IMR-90 (cell line): ENCODE measurements around the gene CD151. TPM values are rescaled to one million over a fixed set of nuclear protein-coding genes. Genes with fewer than 3 reads are reported as not detected.

ENCODE experiments used
- ATAC-seq: fragments of 200-7000 bp; cut with Tn5 transposase; 2 replicates; pipeline ENCODE4 v1.9.1; 2020; ENCODE audit warnings: low read depth, mild to moderate bottlenecking, moderate library complexity
- BruUV-seq: library from RNA; stranded (reverse); fragments of 400-500 nt; replicated peaks from 2 replicates; lab custom pipeline; 2021; lab: Mats Ljungman, UMichigan
- CTCF ChIA-PET: fragments of 300-600 bp; formaldehyde crosslinking; extraction: SDS; loops from one replicate; lab custom pipeline; 2021; ENCODE audit warnings: antibody characterized with exemption; lab: Yijun Ruan, JAX
- POLR2A ChIA-PET: fragments of 300-600 bp; sonication (Branson Sonifier 250); formaldehyde crosslinking; loops from one replicate; lab custom pipeline; 2022; ENCODE audit warnings: antibody characterized with exemption; ENCODE audit not compliant: unreplicated experiment; lab: Charles Lee
- DNase-seq: peaks from one replicate; pipeline ENCODE4 v3.0.0; 2013
- H2AFZ ChIP-seq: replicated peaks from 2 replicates; pipeline ENCODE3; 2013; ENCODE audit warnings: low read length, mild to moderate bottlenecking; ENCODE audit not compliant: poor library complexity
- H2AK5ac ChIP-seq: 2 replicates; pipeline ENCODE4 v1.6.1; 2013; ENCODE audit warnings: low read depth, low read length, inconsistent platforms
- H2AK9ac ChIP-seq: replicated peaks from 2 replicates; pipeline ENCODE3; 2013; ENCODE audit warnings: mild to moderate bottlenecking, low read depth, low read length, moderate library complexity; ENCODE audit not compliant: poor library complexity
- H2BK120ac ChIP-seq: 2 replicates; pipeline ENCODE4 v1.6.1; 2013; ENCODE audit warnings: low read depth, low read length, inconsistent platforms
- H2BK15ac ChIP-seq: 3 replicates; pipeline ENCODE4 v1.6.1; 2013; ENCODE audit warnings: low read depth, low read length, inconsistent platforms
- H2BK20ac ChIP-seq: 2 replicates; pipeline ENCODE4 v1.6.1; 2013; ENCODE audit warnings: low read depth, mild to moderate bottlenecking, inconsistent platforms, low read length, moderate library complexity
- H2BK5ac ChIP-seq: 2 replicates; pipeline ENCODE4 v1.6.1; 2013; ENCODE audit warnings: mild to moderate bottlenecking, low read depth, low read length, inconsistent platforms; ENCODE audit not compliant: poor library complexity, severe bottlenecking
- H3K14ac ChIP-seq: replicated peaks from 2 replicates; pipeline ENCODE4 v1.6.1; 2013; ENCODE audit warnings: low read depth, low read length, inconsistent platforms
- H3K18ac ChIP-seq: 2 replicates; pipeline ENCODE4 v1.6.1; 2013; ENCODE audit warnings: low read depth, low read length, control low read depth
- H3K23ac ChIP-seq: 2 replicates; pipeline ENCODE4 v1.6.1; 2013; ENCODE audit warnings: low read depth, low read length, inconsistent platforms
- H3K27ac ChIP-seq: 2 replicates; pipeline ENCODE4 v1.5.1; 2013; ENCODE audit warnings: mild to moderate bottlenecking, control low read depth, low read length; ENCODE audit not compliant: insufficient read depth
- H3K27me3 ChIP-seq: 2 replicates; pipeline ENCODE4 v1.6.1; 2013; ENCODE audit warnings: low read length; ENCODE audit not compliant: control insufficient read depth, insufficient read depth
- H3K36me3 ChIP-seq: 2 replicates; pipeline ENCODE4 v1.6.1; 2013; ENCODE audit warnings: low read length, mixed read lengths; ENCODE audit not compliant: control insufficient read depth, insufficient read depth
- H3K4ac ChIP-seq: 2 replicates; pipeline ENCODE4 v1.6.1; 2013; ENCODE audit warnings: low read depth, low read length, inconsistent platforms
- H3K4me1 ChIP-seq: 2 replicates; pipeline ENCODE4 v1.6.1; 2013; ENCODE audit warnings: low read length, mixed read lengths; ENCODE audit not compliant: control insufficient read depth, insufficient read depth
- H3K4me2 ChIP-seq: 2 replicates; pipeline ENCODE4 v1.6.1; 2013; ENCODE audit warnings: low read depth, mild to moderate bottlenecking, control low read depth, low read length, moderate library complexity
- H3K4me3 ChIP-seq: 2 replicates; pipeline ENCODE4 v1.5.1; 2013; ENCODE audit warnings: low read depth, mild to moderate bottlenecking, control low read depth, low read length, moderate library complexity; ENCODE audit not compliant: insufficient read depth
- H3K56ac ChIP-seq: 2 replicates; pipeline ENCODE4 v1.6.1; 2013; ENCODE audit warnings: low read length, inconsistent platforms; ENCODE audit not compliant: insufficient read depth; ENCODE audit errors: extremely low read depth
- H3K79me1 ChIP-seq, 2 experiments: 2 replicates each; pipeline ENCODE4 v1.6.1; 2013; ENCODE audit warnings: low read length in 2 of 2, inconsistent platforms in 1 of 2, low read depth in 1 of 2
- H3K9ac ChIP-seq: 2 replicates; pipeline ENCODE4 v1.6.1; 2013; ENCODE audit warnings: low read depth, low read length, control low read depth
- H3K9me1 ChIP-seq: 2 replicates; pipeline ENCODE4 v1.6.1; 2013; ENCODE audit warnings: low read length, inconsistent platforms; ENCODE audit not compliant: insufficient read depth
- H3K9me3 ChIP-seq: 2 replicates; pipeline ENCODE4 v1.6.1; 2013; ENCODE audit warnings: low read length; ENCODE audit not compliant: control insufficient read depth, insufficient read depth
- H4K20me1 ChIP-seq: 2 replicates; pipeline ENCODE4 v1.6.1; 2013; ENCODE audit warnings: low read length, inconsistent platforms; ENCODE audit not compliant: insufficient read depth
- H4K5ac ChIP-seq: 2 replicates; pipeline ENCODE4 v1.6.1; 2013; ENCODE audit warnings: mild to moderate bottlenecking, low read depth, low read length, control low read depth
- H4K8ac ChIP-seq, 2 experiments: 2 replicates each; pipeline ENCODE4 v1.6.1; 2013; ENCODE audit warnings: low read depth in 2 of 2, low read length in 2 of 2, control low read depth in 1 of 2, inconsistent platforms in 1 of 2
- H4K91ac ChIP-seq: 2 replicates; pipeline ENCODE4 v1.6.1; 2013; ENCODE audit warnings: low read depth, low read length, inconsistent platforms; ENCODE audit not compliant: insufficient read depth
- FOS ChIP-seq: fragments of 150-350 bp; IDR thresholded peaks from 2 replicates; pipeline ENCODE4 v1.6.1; 2016; ENCODE audit warnings: low read depth, low read length
- MAFK ChIP-seq: IDR thresholded peaks from 2 replicates; pipeline ENCODE4 v1.6.1; 2012; ENCODE audit warnings: low read depth, low read length, improper control_type of control experiment
- NFE2L2 ChIP-seq: fragments of 150-350 bp; IDR thresholded peaks from 2 replicates; pipeline ENCODE4 v1.6.1; 2016; ENCODE audit warnings: low read depth, mild to moderate bottlenecking, low read length
- POLR2A ChIP-seq: IDR thresholded peaks from 2 replicates; pipeline ENCODE4 v1.6.1; 2012; ENCODE audit warnings: mild to moderate bottlenecking, low read depth, low read length
- RCOR1 ChIP-seq: IDR thresholded peaks from 2 replicates; pipeline ENCODE4 v1.6.1; 2012; ENCODE audit warnings: mild to moderate bottlenecking, low read length, improper control_type of control experiment; ENCODE audit not compliant: insufficient replicate concordance
- SMC3 ChIP-seq: fragments of 150-350 bp; IDR thresholded peaks from 2 replicates; pipeline ENCODE4 v1.6.1; 2016; ENCODE audit warnings: low read depth, mild to moderate bottlenecking, antibody characterized with exemption, low read length, moderate library complexity
- WGBS, 2 experiments: methylation state at CpG; one replicate each; pipeline versions ENCODE4 v1.1.5 to v1.1.7; 2013; ENCODE audit warnings: missing lambda C conversion rate in 2 of 2; ENCODE audit not compliant: insufficient read length in 1 of 2; ENCODE audit errors: extremely low coverage in 2 of 2; 5-methylcytosine and 5-hydroxymethylcytosine counted together
- dilution Hi-C: fragments of 300-500 bp; cut with HindIII; formaldehyde crosslinking; loops from one replicate; pipeline ENCODE4 v1.14.3; 2018; ENCODE audit warnings: low sequenced_read_pairs; ENCODE audit not compliant: unreplicated experiment
- in situ Hi-C: fragments of 300-500 bp; cut with MboI; formaldehyde crosslinking; loops from 3 replicates; pipeline ENCODE4 v1.14.3; 2019; ENCODE audit warnings: low sequenced_read_pairs, inconsistent platforms, mixed read lengths
- intact Hi-C: fragments of 100-400 bp; cut with micrococcal nuclease; formaldehyde crosslinking; loops from 2 replicates; pipeline ENCODE4 v1.10.0; 2022
- polyA plus RNA-seq, 3 experiments: library from polyadenylated mRNA; depleted of rRNA; stranded (reverse); fragments of >200 nt; gene quantifications; 2 replicates each; pipeline ENCODE4 v1.2.3, GENCODE V29; 2012; ENCODE audit warnings: low replicate concordance in 1 of 3
- total RNA-seq: library from RNA; depleted of rRNA; stranded (reverse); fragments of >200 nt; gene quantifications from 2 replicates; pipeline ENCODE4 v1.2.3, GENCODE V29; 2012
- TF ChIP-seq, protein P1 (sequence below): fragments of 150-350 bp; IDR thresholded peaks from 2 replicates; pipeline ENCODE4 v1.6.1; 2017; ENCODE audit warnings: mild to moderate bottlenecking, antibody characterized with exemption, low read length, low read depth

CD151 gene
- total and polyA plus RNA-seq, 2 of the 4 experiments (the other 2 are of a cell fraction) = 1,150 to 1,267 TPM

DNA sequence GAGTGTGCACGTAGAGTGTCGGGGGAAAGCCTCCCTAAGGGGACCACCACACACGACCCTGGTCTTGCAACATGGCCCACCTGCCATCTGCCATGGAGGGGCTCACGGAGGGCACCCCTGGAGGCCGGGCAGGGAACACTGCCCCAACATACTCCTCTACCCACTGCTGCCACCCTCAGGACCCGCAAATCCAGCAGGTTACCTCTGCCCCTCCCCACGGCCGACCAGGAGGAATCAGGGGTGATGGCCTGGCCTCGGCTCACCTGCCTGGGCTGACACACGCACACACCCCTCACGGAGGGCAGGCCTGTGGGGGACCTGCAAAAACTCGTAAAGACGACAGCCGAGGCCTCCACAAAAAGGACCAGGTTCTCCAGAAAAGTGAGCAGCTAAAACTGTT is 47.7 kb downstream of the CD151 start:
- Histone ChIP-seq H4K8ac (no peak overlapping the region), H3K23ac (no peak overlapping the region), H3K36me3 (peaks cover 12% of the 10 kb centered on the region), H3K4me1 (no peaks in the 10 kb centered on the region; the same call in 1 of the 2 replicates), H2AK9ac (peak overlapping the region; percentile 37), H3K79me1 (no peaks in the 10 kb centered on the region), H2BK5ac (no peak overlapping the region), H3K27ac (no peak overlapping the region), H3K27me3 (no peaks in the 10 kb centered on the region), H3K56ac (no peak overlapping the region), H3K9ac (no peak overlapping the region), H4K91ac (no peak overlapping the region), H2AK5ac (no peak overlapping the region), H3K4me3 (no peak overlapping the region), H2BK15ac (no peak overlapping the region), H2AFZ (no peak overlapping the region), H2BK20ac (no peak overlapping the region), H3K14ac (no peak overlapping the region), H3K9me1 (no peaks in the 10 kb centered on the region; the same call in 1 of the 2 replicates), H3K4me2 (no peak overlapping the region), H2BK120ac (no peak overlapping the region), H3K9me3 (no peaks in the 10 kb centered on the region), H3K18ac (no peak overlapping the region), H4K5ac (no peak overlapping the region), H3K4ac (no peak overlapping the region), H4K20me1 (no peaks in the 10 kb centered on the region; the same call in 1 of the 2 replicates)
- ATAC-seq = no peak
- no CpG with 5 or more reads among the region's 14 CpGs for WGBS, 2 experiments
- no peak for DNase-seq
- intact Hi-C loops (no loop called here), dilution Hi-C loops (no loop called here), in situ Hi-C loops (no loop called here)
- TF ChIP-seq FOS (no peak), NFE2L2 (no peak), POLR2A (no peak), MAFK (no peak), RCOR1 (no peak), SMC3 (no peak)
- TF ChIP-seq, protein P1, sequence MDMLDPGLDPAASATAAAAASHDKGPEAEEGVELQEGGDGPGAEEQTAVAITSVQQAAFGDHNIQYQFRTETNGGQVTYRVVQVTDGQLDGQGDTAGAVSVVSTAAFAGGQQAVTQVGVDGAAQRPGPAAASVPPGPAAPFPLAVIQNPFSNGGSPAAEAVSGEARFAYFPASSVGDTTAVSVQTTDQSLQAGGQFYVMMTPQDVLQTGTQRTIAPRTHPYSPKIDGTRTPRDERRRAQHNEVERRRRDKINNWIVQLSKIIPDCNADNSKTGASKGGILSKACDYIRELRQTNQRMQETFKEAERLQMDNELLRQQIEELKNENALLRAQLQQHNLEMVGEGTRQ = no peak
- no TSS peak for BruUV-seq
- POLR2A ChIA-PET = no interaction called here
- CTCF ChIA-PET = no interaction called here
